Motor neuron (in vitro differentiated cells): ENCODE measurements around the gene PRIMA1. TPM values are rescaled to one million over a fixed set of nuclear protein-coding genes. Genes with fewer than 3 reads are reported as not detected.

Experiments
- ATAC-seq, 8 experiments: fragments of 200-7000 bp; cut with Tn5 transposase; replicated peaks in 6 of 8; 2 replicates each; pipeline ENCODE4 v1.8.0; 2021; ENCODE audit warnings: mild to moderate bottlenecking in 8 of 8, moderate library complexity in 8 of 8
- H3K27ac ChIP-seq, 2 donors: fragments of 250-450 bp; sonication (Bioruptor Pico); 2 replicates each; pipeline ENCODE4 v1.9.0; 2021; ENCODE audit warnings: antibody characterized with exemption in 2 of 2, mild to moderate bottlenecking in 2 of 2, moderate library complexity in 1 of 2
- H3K4me1 ChIP-seq, 2 donors: fragments of 250-450 bp; sonication (Bioruptor Pico); replicated peaks in 1 of 2; 2 replicates each; pipeline ENCODE4 v1.6.1; 2021; ENCODE audit warnings: antibody characterized with exemption in 2 of 2, mild to moderate bottlenecking in 2 of 2, moderate library complexity in 1 of 2
- H3K4me3 ChIP-seq, 5 donors: fragments of 250-450 bp; sonication (Bioruptor Pico); 2 replicates each; pipeline ENCODE4 v1.9.0; 2021; ENCODE audit warnings: antibody characterized with exemption in 5 of 5, mild to moderate bottlenecking in 5 of 5, moderate library complexity in 4 of 5
- WGBS, 10 experiments: fragments of 450-650 bp; shearing (Covaris generic); methylation state at CpG; one replicate each; pipeline ENCODE4 v1.0.0; 2022; 5-methylcytosine and 5-hydroxymethylcytosine counted together
- in situ Hi-C, 9 experiments: fragments of 400-800 bp; cut with MboI; loops; one replicate each; pipeline ENCODE4 v1.15.0; 2021; ENCODE audit warnings: low sequenced_read_pairs in 9 of 9, low pct_unique_long_range_greater_than_20kb in 2 of 9; ENCODE audit not compliant: unreplicated experiment in 9 of 9
- total RNA-seq, 8 experiments: library from RNA; unstranded; fragments of 300-600 nt; gene quantifications; 2 replicates each; pipeline versions ENCODE4 v1.2.3 to v1.2.4, GENCODE V29; 2022

Gene PRIMA1
- total RNA-seq, 8 experiments from 2014 or later: 0.15 to 2.5 (median 1.5) TPM

DNA sequence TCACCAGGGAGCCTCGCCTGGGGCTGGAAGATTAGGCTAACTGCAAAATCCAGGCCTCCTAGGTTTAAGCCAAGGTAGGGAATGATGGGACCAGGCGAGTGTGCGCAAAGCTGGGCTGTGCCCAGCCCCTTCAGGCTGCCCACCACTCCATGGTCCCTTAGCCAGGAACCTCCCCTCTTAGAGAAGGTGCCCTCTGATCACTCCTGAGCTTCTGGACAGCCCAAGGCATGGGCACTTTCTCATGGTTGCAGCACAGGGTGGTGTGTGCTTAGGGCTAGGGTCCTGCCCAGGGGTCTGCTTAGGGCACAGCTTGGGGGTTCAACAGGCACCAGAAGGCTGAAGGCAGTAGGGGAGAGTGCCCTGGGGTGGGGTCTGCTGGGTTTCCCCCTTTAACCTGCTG is 69.0 kb downstream of the PRIMA1 start:
- Histone ChIP-seq H3K4me1 (peaks cover 0 to 3% of the 10 kb centered on the region in 2 donors), H3K27ac (no peak overlapping the region), H3K4me3 (no peak overlapping the region)
- WGBS, 10 experiments: 76 to 90% methylated on average over 3 of the region's 3 CpGs; no CpG with 5 or more reads in 8 of the 10 experiments
- no peak for ATAC-seq
- in situ Hi-C loops: no loop called here

- peaks cover 0 to 7% of the 10 kb centered on the region in 2 donors for H3K4me1 ChIP-seq
- in situ Hi-C loops: no loop called here
- ATAC-seq: no peak
- H3K4me3 ChIP-seq: no peak overlapping the region
- H3K27ac ChIP-seq: no peak overlapping the region
- 70 to 100% (median 91%) methylated on average over 2 to 6 of the region's 13 CpGs; no CpG with 5 or more reads in 7 of the 10 experiments for WGBS, 10 experiments
Measured at GRCh38 chr14:93717668-93718320, 70.5 kb downstream of the PRIMA1 start.

- no peak overlapping the region for H3K27ac ChIP-seq
- in situ Hi-C loops: no loop called here
- no peak overlapping the region for H3K4me3 ChIP-seq
- WGBS, 10 experiments: 80 to 100% (median 88%) methylated on average over 1 to 6 of the region's 14 CpGs; no CpG with 5 or more reads in 6 of the 10 experiments
- H3K4me1 ChIP-seq: peaks cover 0 to 7% of the 10 kb centered on the region in 2 donors
- ATAC-seq: no peak
Measured at GRCh38 chr14:93716746-93717667, 71.3 kb downstream of the PRIMA1 start.

DNA sequence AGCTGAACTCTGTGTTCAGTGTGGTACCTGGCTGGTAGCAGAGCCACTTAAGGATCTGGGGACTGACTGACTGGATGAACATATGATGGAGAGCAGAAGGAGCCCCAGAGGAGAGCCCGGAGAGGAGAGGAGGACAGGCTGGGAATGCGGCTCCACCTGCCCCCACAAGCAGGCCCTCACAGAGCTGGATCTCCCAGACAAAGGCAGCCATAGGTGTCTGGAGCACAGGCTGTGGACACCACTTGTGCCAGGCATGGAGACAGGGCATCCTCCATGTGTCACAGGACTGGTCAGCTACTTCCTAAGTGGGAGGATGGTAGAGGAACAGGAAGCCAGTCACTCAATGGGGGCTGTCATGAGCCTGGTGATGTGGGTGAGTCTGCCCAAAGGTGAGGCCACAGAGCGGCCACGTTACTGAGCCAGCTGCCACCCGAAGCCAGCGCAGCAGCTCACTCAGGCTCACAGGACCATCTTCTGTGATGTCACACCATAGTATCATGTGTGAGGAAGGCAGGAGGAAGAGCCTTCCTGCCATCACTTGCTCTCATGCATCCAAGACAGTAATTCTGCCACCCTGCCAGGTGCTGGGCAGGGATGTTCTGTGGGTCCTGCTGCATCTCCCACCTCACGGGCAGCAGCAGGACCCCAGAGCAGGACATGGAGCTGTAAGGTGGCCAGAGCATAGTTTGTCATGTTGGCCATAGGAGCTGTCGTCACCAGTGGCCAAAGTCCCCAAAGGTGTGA is 72.1 kb downstream of the PRIMA1 start:
- Histone ChIP-seq H3K4me1 (peaks cover 0 to 7% of the 10 kb centered on the region in 2 donors), H3K27ac (no peak overlapping the region), H3K4me3 (no peak overlapping the region)
- WGBS, 10 experiments: 20 to 95% (median 59%) methylated on average over 2 to 4 of the region's 8 CpGs; no CpG with 5 or more reads in 6 of the 10 experiments
- in situ Hi-C loops: no loop called here
- no peak for ATAC-seq

DNA sequence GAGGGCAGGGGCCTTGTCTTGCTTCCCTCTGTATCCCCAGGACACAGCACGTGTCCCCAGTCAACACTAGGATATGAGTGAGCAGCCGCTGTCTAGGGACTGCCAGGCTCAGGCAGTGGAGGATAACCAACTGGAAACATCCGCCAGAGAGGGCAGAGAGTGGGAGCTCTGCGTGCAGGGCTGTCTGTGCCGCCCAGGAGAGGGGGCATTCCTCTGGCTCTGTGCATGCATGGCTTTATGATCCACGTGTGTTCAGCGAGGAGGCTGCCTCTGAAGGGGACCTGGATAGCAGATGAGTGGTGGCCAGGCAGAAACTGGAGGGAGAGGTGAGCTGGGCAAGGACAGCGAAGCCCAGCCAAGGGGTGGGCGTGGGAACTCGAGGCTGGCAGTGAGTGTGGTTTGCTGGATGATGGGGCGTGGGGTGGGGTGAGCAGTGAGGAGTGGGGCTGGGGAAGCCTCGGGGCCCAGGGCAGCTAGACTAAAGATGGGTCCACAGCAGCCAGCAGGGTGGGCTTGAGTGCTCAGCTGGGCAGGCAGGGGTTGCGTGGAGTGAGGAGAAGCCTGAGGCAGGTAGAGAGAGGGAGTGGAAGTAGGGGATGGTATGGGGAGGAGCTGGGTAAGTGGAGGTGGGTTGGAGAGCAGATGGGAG is 72.9 kb downstream of the PRIMA1 start:
- Histone ChIP-seq H3K27ac (no peak overlapping the region), H3K4me3 (no peak overlapping the region), H3K4me1 (peaks cover 0 to 7% of the 10 kb centered on the region in 2 donors)
- in situ Hi-C loops: no loop called here
- peak in 2 of 8 experiments; percentile 12 to 26 for ATAC-seq
- WGBS, 10 experiments: 6 to 100% (median 69%) methylated on average over 1 to 6 of the region's 13 CpGs; no CpG with 5 or more reads in 6 of the 10 experiments

DNA sequence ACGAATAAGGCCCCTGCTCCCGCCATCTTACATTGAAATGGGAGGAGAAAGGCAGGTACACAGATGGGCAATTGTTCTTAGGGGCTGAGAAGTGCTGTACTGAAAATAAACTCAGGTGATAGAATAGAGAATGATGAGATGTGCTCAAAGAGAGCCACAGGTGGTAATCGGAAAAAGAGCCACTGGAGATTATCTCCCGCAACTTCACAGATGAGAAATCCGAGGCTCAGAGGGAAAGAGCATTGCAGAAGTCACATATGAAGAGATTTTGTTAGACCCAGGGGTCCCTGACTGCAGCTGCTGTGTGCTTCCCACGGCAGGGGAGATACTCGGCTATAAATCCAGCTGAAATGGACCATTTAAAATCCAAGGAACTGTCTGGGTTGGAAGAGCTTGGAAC is 73.7 kb downstream of the PRIMA1 start:
- in situ Hi-C loops: no loop called here
- H3K4me1 ChIP-seq: peaks cover 0 to 7% of the 10 kb centered on the region in 2 donors
- no peak overlapping the region for H3K27ac ChIP-seq
- no peak for ATAC-seq
- WGBS, 10 experiments: 42 to 100% (median 72%) methylated on average over 1 to 6 of the region's 7 CpGs; no CpG with 5 or more reads in 2 of the 10 experiments
- no peak overlapping the region for H3K4me3 ChIP-seq

GRCh38 chr14:93713726-93714405 is 74.4 kb downstream of the PRIMA1 start:
- in situ Hi-C loops: no loop called here
- Histone ChIP-seq H3K4me3 (no peak overlapping the region), H3K4me1 (peaks cover 0 to 7% of the 10 kb centered on the region in 2 donors), H3K27ac (no peak overlapping the region)
- 0 to 89% (median 60%) methylated on average over 1 to 7 of the region's 13 CpGs; no CpG with 5 or more reads in 2 of the 10 experiments for WGBS, 10 experiments
- peak in 3 of 8 experiments; percentile 18 to 22 (median 18) for ATAC-seq

GRCh38 chr14:93712838-93713724 is 75.2 kb downstream of the PRIMA1 start:
- Histone ChIP-seq H3K27ac (no peak overlapping the region), H3K4me3 (no peak overlapping the region), H3K4me1 (peaks cover 0 to 7% of the 10 kb centered on the region in 2 donors)
- peak in 5 of 8 experiments; percentile 74 to 77 (median 74) for ATAC-seq
- in situ Hi-C loops: no loop called here
- WGBS, 10 experiments: 5 to 88% (median 70%) methylated on average over 4 to 12 of the region's 18 CpGs; no CpG with 5 or more reads in 3 of the 10 experiments

DNA sequence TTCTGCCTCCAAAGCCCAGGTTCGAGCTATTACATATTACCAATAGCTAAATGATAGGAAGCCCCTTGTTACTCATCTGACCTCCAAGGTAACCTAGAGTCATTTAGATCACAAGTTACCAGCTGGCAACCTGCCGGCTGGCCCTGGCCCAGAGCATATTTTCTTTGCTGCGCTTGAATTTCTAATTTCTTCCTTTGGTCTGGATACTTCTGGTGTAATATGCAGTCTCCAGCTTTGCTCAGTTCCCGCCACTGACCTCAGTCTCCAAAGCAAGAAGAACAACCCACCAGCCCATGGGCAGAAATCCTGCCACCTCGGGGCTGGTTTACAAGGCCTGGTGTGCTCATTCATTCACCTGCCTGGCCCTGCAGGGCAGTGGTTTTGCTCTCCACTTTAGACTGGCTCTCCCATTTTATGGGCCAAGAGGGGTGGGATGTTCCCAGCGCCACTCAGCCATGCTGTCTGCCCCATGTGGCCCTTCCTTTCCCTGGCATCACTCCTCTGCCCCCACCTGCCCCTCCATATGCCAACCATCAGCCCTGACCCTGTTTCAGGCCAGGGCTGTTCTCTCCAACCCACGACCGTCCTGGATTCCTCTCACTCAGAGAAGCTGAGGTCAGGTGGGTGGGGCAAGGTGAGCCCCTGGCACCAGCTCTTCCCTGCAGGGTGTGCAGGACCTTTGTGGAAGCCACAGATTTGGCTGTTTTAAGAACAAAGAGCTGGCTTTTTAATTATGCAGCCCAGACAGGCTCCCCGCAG is 76.0 kb downstream of the PRIMA1 start:
- peak in 1 of 8 experiments; percentile 31 for ATAC-seq
- 24 to 100% (median 77%) methylated on average over 1 to 9 of the region's 9 CpGs for WGBS, 10 experiments
- Histone ChIP-seq H3K4me1 (peaks cover 0 to 7% of the 10 kb centered on the region in 2 donors), H3K27ac (no peak overlapping the region), H3K4me3 (no peak overlapping the region)
- in situ Hi-C loops: no loop called here

- in situ Hi-C loops: no loop called here
- ATAC-seq: peak in 1 of 8 experiments; percentile 40
- WGBS, 10 experiments: 32 to 90% (median 81%) methylated on average over 1 to 4 of the region's 4 CpGs; no CpG with 5 or more reads in 3 of the 10 experiments
- Histone ChIP-seq H3K27ac (no peak overlapping the region), H3K4me3 (no peak overlapping the region), H3K4me1 (peaks cover 0 to 4% of the 10 kb centered on the region in 2 donors)
Measured at GRCh38 chr14:93709249-93709648, 79.0 kb downstream of the PRIMA1 start.

DNA sequence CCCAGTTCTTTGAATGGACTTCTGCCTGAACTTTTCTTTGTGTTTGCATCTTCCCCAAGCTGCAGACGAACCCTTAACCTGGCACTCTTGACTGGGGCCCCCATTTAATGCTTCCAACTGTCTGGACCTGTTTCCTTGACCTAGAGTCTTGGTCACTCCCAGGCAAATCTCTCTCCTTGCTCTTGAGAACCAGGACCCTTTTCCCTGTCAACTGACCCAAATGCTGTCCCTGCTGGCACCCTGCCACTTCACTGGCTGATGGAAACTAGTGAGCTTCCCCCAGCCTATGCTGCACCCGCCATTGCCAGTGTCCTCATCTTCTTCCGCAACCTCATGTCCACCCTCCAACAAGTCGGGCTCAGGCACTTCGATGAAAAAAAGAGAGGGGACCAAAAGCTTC is 79.5 kb downstream of the PRIMA1 start:
- in situ Hi-C loops: no loop called here
- H3K27ac ChIP-seq: no peak overlapping the region
- H3K4me3 ChIP-seq: no peak overlapping the region
- H3K4me1 ChIP-seq: peaks cover 0 to 4% of the 10 kb centered on the region in 2 donors
- no peak for ATAC-seq
- WGBS, 10 experiments: 38 to 100% (median 86%) methylated on average over 2 to 5 of the region's 5 CpGs; no CpG with 5 or more reads in 5 of the 10 experiments
